ENCODE measurements around the gene KIRREL1.

Gene KIRREL1

GRCh38 chr1:158077411-158078256 lies 84.2 kb downstream of the KIRREL1 start:
- DNase-seq: no peak

DNA sequence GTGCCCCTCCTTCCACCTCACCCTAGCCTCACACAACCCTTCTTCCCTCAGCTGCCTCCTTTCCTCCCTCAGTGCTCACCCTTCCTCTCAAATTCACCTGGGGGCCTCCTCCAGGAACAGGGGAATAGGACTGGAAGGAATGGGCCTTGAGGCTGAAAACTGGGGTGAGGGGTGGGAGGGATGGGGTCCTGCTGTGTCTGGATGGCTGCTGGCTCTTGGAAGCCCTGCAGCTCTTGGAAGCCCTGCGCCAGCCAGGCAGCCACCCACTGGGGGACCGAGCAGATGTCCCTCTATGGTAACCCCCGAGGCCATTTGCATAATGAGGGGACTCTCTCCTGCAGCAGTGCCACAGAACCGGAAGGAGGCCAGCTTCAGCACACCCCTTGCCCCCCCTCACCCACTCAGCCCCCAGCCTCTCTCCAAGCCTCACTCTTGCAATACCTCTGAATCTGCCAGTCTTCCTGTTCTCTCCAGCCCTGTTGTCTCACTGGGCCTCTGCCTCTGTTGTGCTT lies 85.2 kb downstream of the KIRREL1 start:
- DNase-seq: no peak

- no peak for DNase-seq
These were observed 86.6 kb downstream of the KIRREL1 start for GRCh38 chr1:158080066-158080465.

GRCh38 chr1:158084336-158084735 lies 90.9 kb downstream of the KIRREL1 start:
- DNase-seq: no peak

DNA sequence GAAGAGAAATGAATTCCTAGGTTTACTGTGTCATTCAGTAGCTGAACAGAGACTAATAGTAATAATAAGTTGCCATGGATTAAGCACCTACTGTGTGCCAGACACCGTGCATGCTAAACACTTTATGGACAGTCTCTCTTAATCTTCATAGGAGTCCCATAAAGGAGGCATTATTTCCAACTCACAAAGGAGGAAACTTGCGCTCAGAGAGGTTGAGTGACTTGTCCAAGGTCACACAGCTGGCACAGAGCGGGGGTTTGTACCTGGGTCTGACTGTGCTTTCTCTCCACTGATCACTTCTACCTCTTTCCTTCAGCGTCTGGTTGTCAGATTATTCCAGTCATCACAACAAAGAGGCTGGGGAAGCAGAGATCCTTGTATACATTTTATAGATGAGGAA lies 91.3 kb downstream of the KIRREL1 start:
- DNase-seq: no peak

DNA sequence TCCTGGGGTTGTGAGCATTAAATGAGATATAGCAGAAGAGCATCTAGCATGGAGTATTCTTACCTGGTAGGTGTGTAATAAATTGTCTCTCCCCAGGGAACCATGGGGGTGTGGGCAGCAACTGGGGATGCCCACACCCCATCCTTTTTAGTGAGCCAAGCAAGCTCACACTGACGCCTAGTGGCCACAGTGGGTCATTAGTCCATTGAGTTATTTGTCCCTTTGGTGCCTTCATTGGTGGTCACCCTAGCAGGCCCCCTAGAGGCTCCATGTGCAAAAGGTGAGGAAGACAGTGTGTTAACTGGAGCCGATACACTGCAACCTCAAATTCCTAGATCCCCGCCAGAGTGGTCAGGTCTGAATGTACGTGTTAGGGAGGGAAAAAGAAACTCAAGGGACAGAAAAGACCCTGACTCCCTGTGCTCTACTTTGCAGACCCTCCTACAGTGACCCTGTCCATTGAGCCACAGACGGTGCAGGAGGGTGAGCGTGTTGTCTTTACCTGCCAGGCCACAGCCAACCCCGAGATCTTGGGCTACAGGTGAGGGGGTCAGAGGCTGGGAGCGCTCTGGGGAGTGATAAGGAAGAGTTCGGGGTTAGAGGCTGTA lies 94.0 kb downstream of the KIRREL1 start:
- peak; percentile 26 to 44 for DNase-seq

GRCh38 chr1:158089476-158089875 lies 96.0 kb downstream of the KIRREL1 start:
- no peak for DNase-seq

DNA sequence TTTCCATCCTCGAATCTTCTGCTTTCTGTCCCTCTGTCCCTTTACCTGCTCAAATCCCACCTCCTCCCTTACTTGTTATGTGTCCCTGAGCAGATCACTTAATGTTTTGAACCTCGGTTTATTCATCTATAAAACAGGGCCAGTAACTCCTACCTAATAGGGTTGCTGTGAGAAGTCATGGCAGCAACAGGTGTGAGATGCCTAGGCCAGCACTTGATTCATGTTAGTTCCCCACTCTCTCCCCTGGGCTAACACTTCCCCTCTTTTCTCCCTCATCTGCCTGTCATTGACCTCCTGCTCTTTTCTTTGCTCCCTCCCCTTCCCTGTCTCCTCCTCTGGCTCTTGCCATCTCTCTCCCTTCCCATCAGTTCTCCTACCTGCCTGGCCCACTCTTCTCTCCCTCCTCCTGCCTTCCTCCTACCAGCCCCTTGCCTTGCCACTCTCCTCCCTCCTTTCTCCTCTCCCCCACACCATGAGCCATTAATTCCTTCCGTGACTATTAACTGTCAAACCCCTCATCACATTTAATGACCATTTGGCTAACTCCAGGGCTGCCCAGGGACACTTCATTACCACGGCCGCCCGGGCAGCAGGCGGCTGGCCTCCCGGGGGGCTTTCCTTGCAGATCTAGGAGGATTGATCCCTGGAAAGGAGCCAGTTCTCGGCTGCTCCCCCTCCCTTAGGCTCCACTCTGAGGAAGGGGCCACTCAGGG lies 96.6 kb downstream of the KIRREL1 start:
- DNase-seq: no peak

GRCh38 chr1:158093376-158093775 lies 99.9 kb downstream of the KIRREL1 start:
- DNase-seq: no peak

DNA sequence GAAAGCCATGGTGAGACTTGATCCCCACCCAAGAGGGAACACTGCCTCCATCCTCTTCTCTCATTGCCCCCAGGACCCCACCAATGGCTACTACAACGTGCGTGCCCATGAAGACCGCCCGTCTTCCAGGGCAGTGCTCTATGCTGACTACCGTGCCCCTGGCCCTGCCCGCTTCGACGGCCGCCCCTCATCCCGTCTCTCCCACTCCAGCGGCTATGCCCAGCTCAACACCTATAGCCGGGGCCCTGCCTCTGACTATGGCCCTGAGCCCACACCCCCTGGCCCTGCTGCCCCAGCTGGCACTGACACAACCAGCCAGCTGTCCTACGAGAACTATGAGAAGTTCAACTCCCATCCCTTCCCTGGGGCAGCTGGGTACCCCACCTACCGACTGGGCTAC lies 101.1 kb downstream of the KIRREL1 start:
- DNase-seq: no peak

- DNase-seq: peak; percentile 42 to 53
These were observed 102.4 kb downstream of the KIRREL1 start for GRCh38 chr1:158095737-158096335.

DNA sequence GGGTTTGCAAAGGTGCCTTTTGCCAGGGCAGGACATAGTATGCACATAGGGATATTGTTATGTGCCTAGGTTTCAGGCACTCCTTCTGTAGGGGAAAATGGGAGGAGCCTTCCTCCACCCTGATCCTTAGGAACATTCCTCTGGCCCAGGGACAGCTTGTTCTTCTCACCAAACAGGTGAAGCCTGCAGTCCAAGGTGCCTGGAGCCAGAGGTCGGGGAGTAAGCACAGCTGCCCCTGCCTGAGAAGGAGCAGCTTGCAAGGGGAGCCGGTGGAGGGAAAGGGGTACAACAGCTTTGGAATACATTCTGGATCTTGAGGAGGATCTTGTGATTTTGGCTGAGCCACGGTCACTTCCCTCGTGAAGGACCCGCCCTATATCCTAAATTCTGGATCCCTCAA lies 104.8 kb downstream of the KIRREL1 start:
- DNase-seq: no peak

GRCh38 chr1:158099185-158099584 lies 105.7 kb downstream of the KIRREL1 start:
- no peak for DNase-seq

DNA sequence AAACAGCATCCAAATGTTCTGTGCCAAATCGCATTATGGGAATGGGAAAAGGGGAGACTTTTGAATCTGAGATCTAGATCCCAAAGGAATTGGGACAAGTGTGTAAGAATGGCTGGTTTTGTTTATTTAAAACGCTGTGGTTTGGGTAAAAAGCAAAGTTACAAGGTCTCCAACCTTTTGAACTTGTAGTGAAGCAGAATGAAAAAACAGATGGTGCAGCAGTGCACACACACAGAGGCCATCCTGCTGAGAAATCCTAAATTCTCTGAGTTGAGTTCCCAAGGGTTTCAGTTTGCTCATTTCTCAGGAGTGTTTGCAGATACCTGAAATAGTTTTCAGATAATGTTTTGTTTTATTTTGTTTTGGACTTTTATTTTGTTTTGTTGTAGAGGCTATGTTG lies 107.1 kb downstream of the KIRREL1 start:
- DNase-seq: no peak

- no peak for DNase-seq
These were observed 108.0 kb downstream of the KIRREL1 start for GRCh38 chr1:158101455-158101854.

DNA sequence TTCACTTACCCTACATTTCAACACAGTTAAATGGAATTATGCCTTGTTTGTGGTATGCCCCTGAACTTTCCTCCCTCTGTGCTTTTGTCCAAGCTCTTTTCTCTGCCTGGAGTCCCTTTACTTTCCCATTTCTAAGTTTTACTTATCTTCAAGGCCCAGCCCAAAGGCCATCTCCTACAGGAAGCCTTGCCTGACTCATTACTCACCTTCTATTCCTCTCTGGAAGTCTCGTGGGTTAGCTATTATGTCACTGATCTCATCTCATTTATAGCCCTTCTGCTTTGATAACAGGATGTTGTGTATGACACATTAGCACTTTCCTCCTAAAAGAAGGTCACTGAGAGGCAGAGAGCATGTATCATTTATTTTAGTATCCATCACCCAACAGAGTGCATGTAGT lies 108.5 kb downstream of the KIRREL1 start:
- DNase-seq: no peak

GRCh38 chr1:158102881-158103674 lies 109.6 kb downstream of the KIRREL1 start:
- no peak for DNase-seq

- DNase-seq: no peak
These were observed 110.5 kb downstream of the KIRREL1 start for GRCh38 chr1:158103861-158104522.

DNA sequence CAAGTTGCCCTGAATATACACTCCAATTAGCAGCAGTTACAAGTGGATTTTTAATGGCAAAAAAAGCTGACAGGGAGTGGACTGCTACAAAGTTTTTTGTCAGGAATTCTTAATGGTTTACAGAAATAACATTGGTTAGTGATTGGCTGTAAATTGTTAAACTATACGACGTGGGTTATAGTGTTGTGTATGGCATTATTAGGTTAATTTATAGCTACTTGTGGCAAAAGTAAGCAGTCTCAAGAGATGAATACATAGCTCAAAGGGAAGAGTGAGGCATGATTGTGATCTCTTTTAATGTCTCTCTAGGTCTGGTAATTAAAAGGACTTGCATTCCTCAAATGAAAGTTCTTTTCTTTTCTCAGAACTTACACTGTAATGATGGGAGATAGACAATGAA lies 111.4 kb downstream of the KIRREL1 start:
- no peak for DNase-seq

- no peak for DNase-seq
These were observed 112.1 kb downstream of the KIRREL1 start for GRCh38 chr1:158105352-158106095.

GRCh38 chr1:158107916-158108315 lies 114.5 kb downstream of the KIRREL1 start:
- no peak for DNase-seq
